ENCODE data around the gene FAM53C.

GRCh38 chr5:138385660-138386059, 47.6 kb downstream of the FAM53C start:
- TF ChIP-seq MAX (IDR thresholded peaks at IDR 0.05) (no peak), CEBPB (IDR thresholded peaks at IDR 0.05) (no peak), REST (IDR thresholded peaks at IDR 0.05; ENCODE audit: low read depth) (no peak), YY1 (IDR thresholded peaks at IDR 0.05; ENCODE audit: low read depth) (no peak), EP300 (IDR thresholded peaks at IDR 0.05; ENCODE audit: borderline replicate concordance) (no peak), CREB1 (IDR thresholded peaks at IDR 0.05; ENCODE audit: low read depth) (no peak), NFIC (IDR thresholded peaks at IDR 0.05) (no peak), RAD21 (IDR thresholded peaks at IDR 0.05; ENCODE audit: low read depth) (no peak), FOXM1 (IDR thresholded peaks at IDR 0.05; ENCODE audit: borderline replicate concordance, low read depth) (no peak)
